HEK293 (cell line): ENCODE measurements around the gene CNOT2.
A peak's percentile ranks its signal among the peaks of the same experiment; 100 is the strongest.
"Not testable (repeated sequence)": the region's sequence is repeated elsewhere in the genome, so short reads cannot be mapped to it uniquely, and the experiment has no call there.

Experiments
- CTCF ChIA-PET: fragments of 350-600 bp; formaldehyde crosslinking; extraction: SDS; loops from one replicate; lab custom pipeline; 2021; ENCODE audit warnings: antibody characterized with exemption; lab: Yijun Ruan, JAX
- POLR2A ChIA-PET: fragments of 300-600 bp; formaldehyde crosslinking; extraction: SDS; loops from one replicate; lab custom pipeline; 2020; ENCODE audit warnings: antibody characterized with exemption, inconsistent platforms; lab: Yijun Ruan, JAX
- H3K27ac ChIP-seq: fragments of 200-500 bp; sonication (Bioruptor generic); 2 replicates; pipeline ENCODE4 v1.5.1; 2014; ENCODE audit warnings: low read depth, low read length, control low read depth, inconsistent platforms; ENCODE audit errors: extremely low read depth
- H3K36me3 ChIP-seq, 2 experiments: fragments of 200-500 bp in 1 of 2; sonication (Bioruptor generic) in 1 of 2; 1 replicate in 1 of 2; 2 replicates in 1 of 2; pipeline ENCODE4 v1.5.1; 2014 to 2017; ENCODE audit warnings: inconsistent platforms in 2 of 2, low read length in 2 of 2; ENCODE audit not compliant: control insufficient read depth in 2 of 2, insufficient read depth in 1 of 2
- H3K4me1 ChIP-seq: fragments of 200-500 bp; sonication (Bioruptor generic); 2 replicates; pipeline ENCODE4 v1.5.1; 2014; ENCODE audit warnings: mild to moderate bottlenecking, low read length, inconsistent platforms; ENCODE audit not compliant: control insufficient read depth, insufficient read depth
- H3K4me3 ChIP-seq: 2 replicates; pipeline ENCODE4 v1.5.1; 2011; ENCODE audit warnings: low read depth, mild to moderate bottlenecking, control low read depth, low read length, moderate library complexity
- H3K9me3 ChIP-seq: fragments of 200-500 bp; sonication (Bioruptor generic); 2 replicates; pipeline ENCODE4 v1.5.1; 2014; ENCODE audit warnings: low read depth, low read length, inconsistent platforms; ENCODE audit not compliant: control insufficient read depth, insufficient read depth
- MEIS1 ChIP-seq: sonication (generic); formaldehyde crosslinking; IDR thresholded peaks from 2 replicates; pipeline ENCODE4 v1.8.1; 2022; ENCODE audit warnings: missing genetic modification reagents, mild to moderate bottlenecking, borderline replicate concordance
- OSR2 ChIP-seq: fragments of 450-650 bp; formaldehyde crosslinking; IDR thresholded peaks from 2 replicates; pipeline ENCODE4 v1.5.1; 2016; ENCODE audit warnings: missing biosample characterization, missing genetic modification characterization
- SCRT2 ChIP-seq: fragments of 450-650 bp; formaldehyde crosslinking; IDR thresholded peaks from 2 replicates; pipeline ENCODE4 v1.5.1; 2016; ENCODE audit warnings: missing biosample characterization, missing genetic modification characterization
- SETDB1 ChIP-seq: IDR thresholded peaks from one replicate; pipeline ENCODE4 v1.6.1; 2017; ENCODE audit warnings: mild to moderate bottlenecking, low read length, moderate library complexity, mixed read lengths; ENCODE audit not compliant: insufficient read length
- SP2 ChIP-seq: fragments of 450-650 bp; formaldehyde crosslinking; IDR thresholded peaks from 2 replicates; pipeline ENCODE4 v1.5.1; 2016; ENCODE audit warnings: missing biosample characterization, missing genetic modification characterization
- TRIM28 ChIP-seq: IDR thresholded peaks from 2 replicates; pipeline ENCODE4 v1.6.1; 2011; ENCODE audit warnings: low read length, control low read depth, borderline replicate concordance
- ZBTB6 ChIP-seq: fragments of 450-650 bp; formaldehyde crosslinking; IDR thresholded peaks from 2 replicates; pipeline ENCODE4 v1.5.1; 2017; ENCODE audit warnings: missing biosample characterization, missing genetic modification characterization
- ZFP37 ChIP-seq: fragments of 450-650 bp; formaldehyde crosslinking; IDR thresholded peaks from 2 replicates; pipeline ENCODE4 v1.5.1; 2016; ENCODE audit warnings: missing biosample characterization, missing genetic modification characterization
- ZIC2 ChIP-seq: fragments of 450-650 bp; formaldehyde crosslinking; IDR thresholded peaks from 2 replicates; pipeline ENCODE4 v1.5.1; 2016; ENCODE audit warnings: missing biosample characterization, missing genetic modification characterization
- ZNF114 ChIP-seq: fragments of 450-650 bp; formaldehyde crosslinking; IDR thresholded peaks from 2 replicates; pipeline ENCODE4 v1.5.0; 2017; ENCODE audit warnings: missing biosample characterization, missing genetic modification characterization
- ZNF174 ChIP-seq: fragments of 450-650 bp; formaldehyde crosslinking; IDR thresholded peaks from 2 replicates; pipeline ENCODE4 v1.5.0; 2017; ENCODE audit warnings: missing biosample characterization, mild to moderate bottlenecking, missing genetic modification characterization
- ZNF24 ChIP-seq: fragments of 450-650 bp; formaldehyde crosslinking; IDR thresholded peaks from 2 replicates; pipeline ENCODE4 v1.5.1; 2016; ENCODE audit warnings: missing biosample characterization, missing genetic modification characterization
- ZNF266 ChIP-seq: fragments of 450-650 bp; formaldehyde crosslinking; IDR thresholded peaks from 2 replicates; pipeline ENCODE4 v1.5.1; 2016; ENCODE audit warnings: missing biosample characterization, missing genetic modification characterization, low read depth
- ZNF366 ChIP-seq: fragments of 450-650 bp; formaldehyde crosslinking; conservative IDR thresholded peaks from 2 replicates; pipeline ENCODE4 v1.5.1; 2016; ENCODE audit warnings: missing biosample characterization, missing genetic modification characterization
- ZNF37A ChIP-seq: fragments of 450-650 bp; IDR thresholded peaks from 2 replicates; pipeline ENCODE4 v1.5.1; 2018; ENCODE audit warnings: missing biosample characterization, missing genetic modification characterization
- ZNF423 ChIP-seq: fragments of 450-650 bp; formaldehyde crosslinking; IDR thresholded peaks from 2 replicates; pipeline ENCODE4 v1.5.1; 2016; ENCODE audit warnings: missing biosample characterization, missing genetic modification characterization
- ZNF521 ChIP-seq: fragments of 450-650 bp; formaldehyde crosslinking; IDR thresholded peaks from 2 replicates; pipeline ENCODE4 v1.5.1; 2017; ENCODE audit warnings: missing biosample characterization, mild to moderate bottlenecking, missing genetic modification characterization
- ZNF596 ChIP-seq: fragments of 450-650 bp; IDR thresholded peaks from 2 replicates; pipeline ENCODE4 v1.5.0; 2018; ENCODE audit warnings: missing biosample characterization, mild to moderate bottlenecking, missing genetic modification characterization, moderate library complexity
- ZNF621 ChIP-seq: fragments of 450-650 bp; formaldehyde crosslinking; IDR thresholded peaks from 2 replicates; pipeline ENCODE4 v1.5.1; 2017; ENCODE audit warnings: missing biosample characterization, missing genetic modification characterization
- ZNF623 ChIP-seq: fragments of 450-650 bp; formaldehyde crosslinking; IDR thresholded peaks from 2 replicates; pipeline ENCODE4 v1.5.1; 2016; ENCODE audit warnings: missing biosample characterization, missing genetic modification characterization
- ZNF624 ChIP-seq: fragments of 450-650 bp; formaldehyde crosslinking; IDR thresholded peaks from 2 replicates; pipeline ENCODE4 v1.5.1; 2017; ENCODE audit warnings: missing biosample characterization, missing genetic modification characterization
- ZNF791 ChIP-seq: fragments of 450-650 bp; formaldehyde crosslinking; IDR thresholded peaks from 2 replicates; pipeline ENCODE4 v1.5.1; 2016; ENCODE audit warnings: missing biosample characterization, missing genetic modification characterization
- ZSCAN16 ChIP-seq: fragments of 450-650 bp; formaldehyde crosslinking; IDR thresholded peaks from 2 replicates; pipeline ENCODE4 v1.5.1; 2016; ENCODE audit warnings: missing biosample characterization, missing genetic modification characterization
- TF ChIP-seq, protein P1 (sequence below): fragments of 450-650 bp; formaldehyde crosslinking; IDR thresholded peaks from 2 replicates; pipeline ENCODE4 v1.5.1; 2016; ENCODE audit warnings: missing biosample characterization, missing genetic modification characterization
- TF ChIP-seq, protein P2 (sequence below): fragments of 450-650 bp; formaldehyde crosslinking; IDR thresholded peaks from 2 replicates; pipeline ENCODE4 v1.5.1; 2017; ENCODE audit warnings: missing biosample characterization, missing genetic modification characterization
- TF ChIP-seq, protein P3 (sequence below): fragments of 450-650 bp; formaldehyde crosslinking; IDR thresholded peaks from 2 replicates; pipeline ENCODE4 v1.5.1; 2016; ENCODE audit warnings: missing biosample characterization, missing genetic modification characterization, borderline replicate concordance

Gene CNOT2

DNA sequence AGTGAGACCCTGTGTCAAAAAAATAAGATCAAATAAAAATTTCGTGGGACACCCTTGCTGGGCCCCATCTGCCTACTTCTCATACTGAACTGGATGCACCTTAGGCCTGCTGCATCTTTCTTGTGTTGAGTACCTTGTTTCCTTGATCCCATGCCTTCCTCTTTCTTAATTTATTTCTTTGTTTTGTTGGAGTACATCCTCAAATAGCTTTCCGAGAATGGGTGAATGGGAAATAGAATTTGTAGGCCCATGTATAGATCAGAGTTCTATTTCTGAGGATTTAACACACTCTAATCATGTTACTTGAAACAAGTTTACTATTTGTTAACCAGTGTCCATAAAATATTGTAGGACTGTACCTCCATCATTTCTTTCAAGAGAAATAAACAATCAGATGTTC lies 146.4 kb downstream of the CNOT2 start:
- Histone ChIP-seq H3K4me1 (no peaks in the 10 kb centered on the region), H3K27ac (no peak overlapping the region), H3K36me3 (no peaks in the 10 kb centered on the region), H3K9me3 (no peaks in the 10 kb centered on the region), H3K4me3 (no peak overlapping the region)
- CTCF ChIA-PET: interaction anchor here (0.6 kb wide), 1 partner anchor 1098 kb away, joined by 3 read pairs; no protein-coding TSS in a partner anchor
- POLR2A ChIA-PET: no interaction called here
- TF ChIP-seq ZSCAN16 (tag by site-specific recombination): no peak
- TF ChIP-seq, protein P1, sequence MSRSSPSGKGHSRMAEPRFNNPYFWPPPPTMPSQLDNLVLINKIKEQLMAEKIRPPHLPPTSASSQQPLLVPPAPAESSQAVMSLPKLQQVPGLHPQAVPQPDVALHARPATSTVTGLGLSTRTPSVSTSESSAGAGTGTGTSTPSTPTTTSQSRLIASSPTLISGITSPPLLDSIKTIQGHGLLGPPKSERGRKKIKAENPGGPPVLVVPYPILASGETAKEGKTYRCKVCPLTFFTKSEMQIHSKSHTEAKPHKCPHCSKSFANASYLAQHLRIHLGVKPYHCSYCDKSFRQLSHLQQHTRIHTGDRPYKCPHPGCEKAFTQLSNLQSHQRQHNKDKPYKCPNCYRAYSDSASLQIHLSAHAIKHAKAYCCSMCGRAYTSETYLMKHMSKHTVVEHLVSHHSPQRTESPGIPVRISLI (tag by site-specific recombination): no peak
- TF ChIP-seq ZNF37A (tag by site-specific recombination): no peak
- TF ChIP-seq ZNF366 (tag by site-specific recombination): no peak
- no peak for TF ChIP-seq ZNF791 (tag by site-specific recombination)
- TF ChIP-seq ZNF624 (tag by site-specific recombination): 0 out of 2 replicates have a peak, but pooled peaks have one; percentile 61
- TF ChIP-seq ZNF423 (tag by site-specific recombination): no peak
- TF ChIP-seq SCRT2 (tag by site-specific recombination): no peak
- no peak for TF ChIP-seq ZNF621 (tag by site-specific recombination)
- TF ChIP-seq SETDB1: peak; percentile 59

GRCh38 chr12:70392631-70393030 lies 149.4 kb downstream of the CNOT2 start:
- H3K9me3 ChIP-seq, H3K4me1 ChIP-seq, H3K27ac ChIP-seq, H3K36me3 ChIP-seq, H3K4me3 ChIP-seq, POLR2A ChIA-PET, CTCF ChIA-PET: not testable (repeated sequence)

DNA sequence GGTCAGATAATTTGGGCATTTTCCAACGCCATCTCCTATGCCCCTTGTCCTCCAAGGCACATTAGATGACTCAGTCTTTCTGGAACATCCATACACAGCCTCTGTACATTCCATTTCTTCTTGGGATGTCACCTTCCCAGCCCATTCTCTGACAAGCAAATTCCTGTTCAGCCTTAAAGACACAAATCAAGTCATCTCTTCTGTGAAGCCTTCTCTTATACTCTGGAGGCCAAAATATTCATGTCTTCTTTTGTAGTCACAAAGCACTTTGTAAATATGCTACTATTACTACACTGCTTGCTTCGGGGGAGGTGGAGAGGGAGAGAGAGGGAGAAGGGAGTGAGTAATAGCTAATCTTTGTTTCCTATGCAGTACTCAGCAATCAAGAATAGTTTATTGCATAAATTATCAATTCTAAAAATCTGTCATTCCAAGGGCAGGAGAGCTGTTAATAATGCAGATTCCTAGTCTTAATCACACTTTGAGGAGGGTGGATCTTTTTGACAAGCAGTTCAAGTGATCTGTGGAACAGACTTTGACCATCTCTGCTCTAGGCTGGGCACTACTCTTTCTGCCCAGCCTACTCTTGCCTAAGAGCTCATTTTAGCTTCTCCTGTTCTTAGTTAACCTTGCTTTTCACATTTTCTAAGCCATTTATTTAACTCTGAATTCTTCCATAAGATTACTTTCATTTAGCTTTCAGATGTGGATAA lies 150.7 kb downstream of the CNOT2 start:
- no peak for TF ChIP-seq ZIC2 (tag by site-specific recombination)
- no peak for TF ChIP-seq ZNF596
- no peak for TF ChIP-seq ZFP37
- no peak for TF ChIP-seq ZNF24 (tag by site-specific recombination)
- TF ChIP-seq ZNF266 (tag by site-specific recombination): no peak
- no peak for TF ChIP-seq MEIS1
- TF ChIP-seq TRIM28: no peak
- Histone ChIP-seq H3K27ac (no peak overlapping the region), H3K4me1 (no peaks in the 10 kb centered on the region), H3K36me3 (no peaks in the 10 kb centered on the region), H3K9me3 (no peaks in the 10 kb centered on the region), H3K4me3 (no peak overlapping the region)
- POLR2A ChIA-PET: no interaction called here
- CTCF ChIA-PET: interaction anchor here (0.8 kb wide), 1 partner anchor 18 kb away, joined by 3 read pairs; no protein-coding TSS in a partner anchor

GRCh38 chr12:70398002-70398401 lies 154.8 kb downstream of the CNOT2 start:
- H3K9me3 ChIP-seq: no peaks in the 10 kb centered on the region
- no peaks in the 10 kb centered on the region for H3K4me1 ChIP-seq
- ChIA-PET CTCF (interaction anchor here (0.8 kb wide), 1 partner anchor 12 kb away, joined by 3 read pairs; no protein-coding TSS in a partner anchor), POLR2A (no interaction called here)
- H3K36me3 ChIP-seq: peaks cover 0 to 20% of the 10 kb centered on the region in 2 experiments
- H3K4me3 ChIP-seq: no peak overlapping the region
- H3K27ac ChIP-seq: no peak overlapping the region
- TF ChIP-seq ZNF623 (no peak), SP2 (tag by site-specific recombination) (no peak), OSR2 (tag by site-specific recombination) (no peak), ZBTB6 (tag by site-specific recombination) (no peak), ZNF174 (tag by site-specific recombination) (no peak), ZNF114 (tag by site-specific recombination) (no peak), ZNF521 (tag by site-specific recombination) (no peak)
- TF ChIP-seq, protein P2, sequence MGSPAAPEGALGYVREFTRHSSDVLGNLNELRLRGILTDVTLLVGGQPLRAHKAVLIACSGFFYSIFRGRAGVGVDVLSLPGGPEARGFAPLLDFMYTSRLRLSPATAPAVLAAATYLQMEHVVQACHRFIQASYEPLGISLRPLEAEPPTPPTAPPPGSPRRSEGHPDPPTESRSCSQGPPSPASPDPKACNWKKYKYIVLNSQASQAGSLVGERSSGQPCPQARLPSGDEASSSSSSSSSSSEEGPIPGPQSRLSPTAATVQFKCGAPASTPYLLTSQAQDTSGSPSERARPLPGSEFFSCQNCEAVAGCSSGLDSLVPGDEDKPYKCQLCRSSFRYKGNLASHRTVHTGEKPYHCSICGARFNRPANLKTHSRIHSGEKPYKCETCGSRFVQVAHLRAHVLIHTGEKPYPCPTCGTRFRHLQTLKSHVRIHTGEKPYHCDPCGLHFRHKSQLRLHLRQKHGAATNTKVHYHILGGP (tag by site-specific recombination): no peak
- TF ChIP-seq, protein P3, sequence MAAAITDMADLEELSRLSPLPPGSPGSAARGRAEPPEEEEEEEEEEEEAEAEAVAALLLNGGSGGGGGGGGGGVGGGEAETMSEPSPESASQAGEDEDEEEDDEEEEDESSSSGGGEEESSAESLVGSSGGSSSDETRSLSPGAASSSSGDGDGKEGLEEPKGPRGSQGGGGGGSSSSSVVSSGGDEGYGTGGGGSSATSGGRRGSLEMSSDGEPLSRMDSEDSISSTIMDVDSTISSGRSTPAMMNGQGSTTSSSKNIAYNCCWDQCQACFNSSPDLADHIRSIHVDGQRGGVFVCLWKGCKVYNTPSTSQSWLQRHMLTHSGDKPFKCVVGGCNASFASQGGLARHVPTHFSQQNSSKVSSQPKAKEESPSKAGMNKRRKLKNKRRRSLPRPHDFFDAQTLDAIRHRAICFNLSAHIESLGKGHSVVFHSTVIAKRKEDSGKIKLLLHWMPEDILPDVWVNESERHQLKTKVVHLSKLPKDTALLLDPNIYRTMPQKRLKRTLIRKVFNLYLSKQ (tag by site-specific recombination): no peak
